Ascending aorta (tissue), 2 donors: ENCODE measurements around the gene AMTN. TPM values are rescaled to one million over a fixed set of nuclear protein-coding genes. Genes with fewer than 3 reads are reported as not detected.
"Not testable (repeated sequence)": the region's sequence is repeated elsewhere in the genome, so short reads cannot be mapped to it uniquely, and the experiment has no call there.

Experiments used
- DNase-seq, 2 donors: peaks; one replicate each; pipeline ENCODE4 v3.0.0-alpha.2; 2019; ENCODE audit warnings: low spot score in 2 of 2
- H3K27ac ChIP-seq, 2 donors: fragments of 200-600 bp; sonication (generic); one replicate each; pipeline ENCODE4 v1.5.1; 2016 to 2017; ENCODE audit warnings: mild to moderate bottlenecking in 1 of 2
- H3K27me3 ChIP-seq: fragments of 200-600 bp; sonication (generic); one replicate; pipeline ENCODE4 v1.5.1; 2017
- H3K36me3 ChIP-seq, 2 donors: fragments of 200-600 bp; sonication (generic); one replicate each; pipeline ENCODE4 v1.5.1; 2016
- H3K4me1 ChIP-seq, 2 donors: fragments of 200-600 bp; sonication (generic); one replicate each; pipeline ENCODE4 v1.5.1; 2016 to 2017; ENCODE audit warnings: mild to moderate bottlenecking in 1 of 2
- H3K4me3 ChIP-seq, 2 donors: fragments of 200-600 bp; sonication (generic); one replicate each; pipeline ENCODE4 v1.5.1; 2016 to 2017; ENCODE audit warnings: mild to moderate bottlenecking in 1 of 2
- H3K9me3 ChIP-seq, 2 donors: fragments of 200-600 bp; sonication (generic); one replicate each; pipeline ENCODE4 v1.5.1; 2016
- CTCF ChIP-seq, 3 experiments: fragments of 200-600 bp in 2 of 3; fragments of 450-650 bp in 1 of 3; sonication (generic) in 2 of 3; IDR thresholded peaks; one replicate each; pipeline ENCODE4 v1.5.1; 2016 to 2019; ENCODE audit warnings: antibody characterized with exemption in 3 of 3, mild to moderate bottlenecking in 1 of 3, moderate library complexity in 1 of 3
- intact Hi-C: fragments of 100-400 bp; cut with DNase I; formaldehyde crosslinking; loops from one replicate; pipeline ENCODE4 v1.15.1; 2023
- total RNA-seq: library from RNA; depleted of rRNA; stranded (reverse); fragments of >200 nt; gene quantifications from one replicate; pipeline ENCODE4 v1.1.0, GENCODE V29; 2016

The AMTN gene
- total RNA-seq, 1 donor from 2014 or later = not detected

DNA sequence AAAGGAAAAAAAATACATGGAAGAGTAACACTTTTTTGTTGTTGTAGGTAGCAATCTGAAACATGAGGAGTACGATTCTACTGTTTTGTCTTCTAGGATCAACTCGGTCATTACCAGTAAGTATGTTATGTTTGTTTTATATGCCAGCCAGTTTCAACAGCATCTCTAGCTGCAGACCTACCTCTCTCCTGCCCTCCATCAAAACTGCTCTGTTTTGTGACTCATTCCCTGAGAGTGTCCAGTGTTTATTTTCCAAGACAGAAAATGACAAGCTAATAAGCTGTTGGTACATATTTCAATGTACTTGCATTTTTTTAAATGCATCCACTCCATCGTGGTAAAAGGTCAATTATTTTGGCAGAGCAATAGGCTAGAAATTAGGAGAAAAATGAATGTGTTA is 347 bp downstream of the AMTN start:
- H3K4me1 ChIP-seq = no peaks in the 10 kb centered on the region
- no peak overlapping the region for H3K27ac ChIP-seq
- no peaks in the 10 kb centered on the region for H3K9me3 ChIP-seq
- no peaks in the 10 kb centered on the region for H3K27me3 ChIP-seq
- DNase-seq = no peak
- H3K36me3 ChIP-seq = no peaks in the 10 kb centered on the region
- no peak for TF ChIP-seq CTCF (IDR thresholded peaks at IDR 0.05)
- intact Hi-C loops = no loop called here
- H3K4me3 ChIP-seq = no peak overlapping the region

DNA sequence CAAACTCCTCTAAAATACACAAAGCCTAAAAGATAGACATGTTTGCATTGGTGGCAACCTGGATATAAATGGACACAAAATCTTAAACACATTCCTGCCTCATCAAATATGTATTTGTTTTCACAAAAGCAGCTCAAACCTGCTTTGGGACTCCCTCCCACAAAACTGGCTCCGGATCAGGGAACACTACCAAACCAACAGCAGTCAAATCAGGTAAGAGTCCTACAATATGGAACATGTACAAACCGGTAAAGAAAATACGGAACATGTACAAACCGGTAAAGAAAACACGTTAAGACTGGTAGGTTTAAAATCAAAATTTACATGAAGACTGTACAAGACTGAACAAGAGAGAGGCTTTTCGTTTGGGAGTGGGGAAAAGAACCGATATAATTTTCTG is 4.3 kb downstream of the AMTN start:
- no peak for TF ChIP-seq CTCF (IDR thresholded peaks at IDR 0.05)
- Histone ChIP-seq H3K4me1 (no peaks in the 10 kb centered on the region), H3K36me3 (no peaks in the 10 kb centered on the region), H3K9me3 (no peaks in the 10 kb centered on the region), H3K4me3 (no peak overlapping the region), H3K27ac (no peak overlapping the region), H3K27me3 (no peaks in the 10 kb centered on the region)
- DNase-seq = no peak
- intact Hi-C loops = no loop called here

- Histone ChIP-seq H3K27ac (no peak overlapping the region), H3K27me3 (no peaks in the 10 kb centered on the region), H3K36me3 (no peaks in the 10 kb centered on the region), H3K4me3 (no peak overlapping the region), H3K4me1 (no peaks in the 10 kb centered on the region), H3K9me3 (no peaks in the 10 kb centered on the region)
- no peak for DNase-seq
- intact Hi-C loops = no loop called here
- TF ChIP-seq CTCF (IDR thresholded peaks at IDR 0.05) = no peak
Measured at GRCh38 chr4:70530997-70531396, 12.6 kb downstream of the AMTN start.

DNA sequence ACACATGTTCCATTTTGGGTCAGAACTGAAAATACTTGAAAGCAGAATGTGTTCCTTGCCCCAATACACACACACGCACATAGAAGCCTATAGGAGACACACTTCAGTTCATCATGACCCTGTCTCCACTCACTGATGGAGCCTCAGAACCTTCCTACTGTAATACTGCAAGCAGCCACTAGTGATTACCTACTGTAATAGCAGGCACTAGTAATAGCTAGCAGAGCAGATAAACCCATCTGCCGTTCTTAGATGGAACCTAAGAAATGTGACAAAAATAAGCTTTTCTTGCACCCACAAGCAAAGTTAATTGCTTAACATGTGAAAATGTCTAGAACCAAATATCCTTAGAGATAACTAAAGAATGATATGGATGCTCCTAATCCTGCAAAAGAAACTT is 13.6 kb downstream of the AMTN start:
- Histone ChIP-seq H3K27me3 (no peaks in the 10 kb centered on the region), H3K4me1 (no peaks in the 10 kb centered on the region), H3K9me3 (no peaks in the 10 kb centered on the region), H3K36me3 (no peaks in the 10 kb centered on the region), H3K27ac (no peak overlapping the region), H3K4me3 (no peak overlapping the region)
- TF ChIP-seq CTCF (IDR thresholded peaks at IDR 0.05) = no peak
- intact Hi-C loops = no loop called here
- no peak for DNase-seq

DNA sequence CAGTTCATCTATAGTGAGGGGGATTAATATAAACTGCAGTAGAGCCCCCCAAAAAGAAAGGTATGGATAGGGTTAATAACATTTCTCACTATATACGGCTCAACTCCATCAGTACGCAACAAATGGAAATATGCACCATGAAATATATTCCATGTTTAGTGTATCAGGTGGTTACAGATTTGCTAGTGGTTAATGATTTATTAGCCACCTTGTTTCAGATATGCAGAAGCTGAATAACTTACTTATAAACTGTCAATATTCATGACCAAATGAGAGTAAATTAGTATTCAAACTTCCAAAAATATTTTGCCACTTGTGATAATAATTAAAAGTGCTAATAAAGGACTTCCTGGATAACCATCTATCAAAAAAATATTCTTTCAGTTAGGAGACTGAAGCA is 14.8 kb downstream of the AMTN start:
- H3K36me3 ChIP-seq = no peaks in the 10 kb centered on the region
- no peak for TF ChIP-seq CTCF (IDR thresholded peaks at IDR 0.05)
- H3K9me3 ChIP-seq = no peaks in the 10 kb centered on the region
- no peak for DNase-seq
- intact Hi-C loops = no loop called here
- no peaks in the 10 kb centered on the region for H3K27me3 ChIP-seq
- H3K4me3 ChIP-seq = no peak overlapping the region
- H3K4me1 ChIP-seq = no peaks in the 10 kb centered on the region
- H3K27ac ChIP-seq = no peak overlapping the region

DNA sequence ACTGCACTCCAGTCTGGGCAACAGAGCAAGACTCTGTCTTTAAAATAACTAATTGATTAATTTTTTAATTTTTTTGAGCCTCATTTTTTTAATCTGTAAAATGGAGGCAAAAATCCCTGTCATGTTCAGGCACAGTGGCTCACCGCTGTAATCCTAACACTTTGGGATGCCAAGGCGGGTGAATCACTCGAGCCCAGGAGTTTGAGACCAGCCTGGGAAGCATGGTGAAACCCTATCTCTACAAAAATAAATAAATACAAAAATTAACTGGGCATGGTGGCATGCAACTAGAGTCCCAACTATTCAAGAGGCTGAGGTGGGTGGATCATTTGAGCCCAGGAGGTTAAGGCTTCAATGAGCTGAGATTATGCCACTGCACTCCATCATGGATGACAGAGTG is 15.4 kb downstream of the AMTN start:
- no peaks in the 10 kb centered on the region for H3K9me3 ChIP-seq
- H3K4me3 ChIP-seq = no peak overlapping the region
- H3K4me1 ChIP-seq = no peaks in the 10 kb centered on the region
- no peak for TF ChIP-seq CTCF (IDR thresholded peaks at IDR 0.05)
- H3K36me3 ChIP-seq = no peaks in the 10 kb centered on the region
- H3K27me3 ChIP-seq = no peaks in the 10 kb centered on the region
- DNase-seq = no peak
- intact Hi-C loops = no loop called here
- H3K27ac ChIP-seq = no peak overlapping the region

DNA sequence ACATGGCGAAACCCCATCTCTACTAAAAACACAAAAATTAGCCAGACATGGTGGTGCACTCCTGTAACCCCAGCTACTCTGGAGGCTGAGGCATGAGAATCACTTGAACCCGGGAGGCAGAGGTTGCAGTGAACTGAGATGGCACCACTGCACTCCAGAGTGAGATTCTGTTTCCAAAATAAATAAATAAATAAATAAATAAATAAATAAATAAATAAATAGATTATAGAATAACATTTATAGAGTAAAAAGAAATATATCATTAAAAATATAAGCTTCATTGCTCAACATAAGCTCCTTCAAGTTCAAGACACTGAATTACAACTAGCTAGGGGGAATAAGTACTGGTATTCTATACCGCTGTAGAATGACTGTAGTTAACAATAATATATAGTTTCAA is 16.5 kb downstream of the AMTN start:
- H3K4me1 ChIP-seq, H3K27me3 ChIP-seq, H3K9me3 ChIP-seq, DNase-seq, H3K4me3 ChIP-seq, H3K36me3 ChIP-seq, H3K27ac ChIP-seq, intact Hi-C loops: not testable (repeated sequence)
